GM21528 (cell line): ENCODE results near the gene TMSB15C.
"Not testable (repeated sequence)": the region's sequence is repeated elsewhere in the genome, so short reads cannot be mapped to it uniquely, and the experiment has no call there.

Experiments used
- ATAC-seq: cut with Tn5 transposase; IDR thresholded peaks from one replicate; pipeline ENCODE4 v1.9.1; 2021; ENCODE audit warnings: mild to moderate bottlenecking, moderate library complexity; ENCODE audit not compliant: unreplicated experiment, low FRiP score

The TMSB15C gene

GRCh38 chrX:104075778-104076445, at the start of gene TMSB15C:
TSS of gene TMSB15C (minus strand) at chrX:104076236.
- peak; percentile 98 for ATAC-seq

GRCh38 chrX:104122829-104123228, 46.8 kb upstream of the TMSB15C start:
- ATAC-seq, result no peak

GRCh38 chrX:104118765-104119164, 42.7 kb upstream of the TMSB15C start:
- no peak for ATAC-seq

GRCh38 chrX:104117759-104118158, 41.7 kb upstream of the TMSB15C start:
- no peak for ATAC-seq

GRCh38 chrX:104113222-104113965, 37.4 kb upstream of the TMSB15C start:
- peak; percentile 49 for ATAC-seq

GRCh38 chrX:104112326-104112951, 36.4 kb upstream of the TMSB15C start, which contains the start of gene ZCCHC18:
TSS of gene ZCCHC18 (plus strand) at chrX:104112523. CDS start at chrX:104114112, 1,589 bp downstream.
- peak; percentile 78 for ATAC-seq

GRCh38 chrX:104110491-104111240, 34.6 kb upstream of the TMSB15C start:
- ATAC-seq, result peak; percentile 49

GRCh38 chrX:104108955-104109354, 32.9 kb upstream of the TMSB15C start:
- no peak for ATAC-seq

- ATAC-seq, result no peak
Measured at GRCh38 chrX:104105330-104106262, 29.6 kb upstream of the TMSB15C start.

- ATAC-seq, result no peak
Measured at GRCh38 chrX:104104676-104105075, 28.6 kb upstream of the TMSB15C start.

- ATAC-seq, result no peak
Measured at GRCh38 chrX:104098919-104099318, 22.9 kb upstream of the TMSB15C start.

- ATAC-seq, result no peak
Measured at GRCh38 chrX:104098151-104098808, 22.2 kb upstream of the TMSB15C start.

GRCh38 chrX:104085919-104086318, 9.9 kb upstream of the TMSB15C start:
- no peak for ATAC-seq

- no peak for ATAC-seq
Measured at GRCh38 chrX:104085477-104085876, 9.4 kb upstream of the TMSB15C start.

GRCh38 chrX:104084534-104085277, 8.7 kb upstream of the TMSB15C start:
- no peak for ATAC-seq

GRCh38 chrX:104084063-104084462, 8.0 kb upstream of the TMSB15C start:
- ATAC-seq, result no peak

- ATAC-seq, result not testable (repeated sequence)
Measured at GRCh38 chrX:104077854-104078253, 1.8 kb upstream of the TMSB15C start.

- not testable (repeated sequence) for ATAC-seq
Measured at GRCh38 chrX:104062636-104063035, 13.4 kb downstream of the TMSB15C start.
